ENCODE measurements around the gene TMEM132D. TPM values are rescaled to one million over a fixed set of nuclear protein-coding genes. Genes with fewer than 3 reads are reported as not detected.

Gene TMEM132D
- total RNA-seq, 1 donor from 2014 or later: 15.2 TPM

DNA sequence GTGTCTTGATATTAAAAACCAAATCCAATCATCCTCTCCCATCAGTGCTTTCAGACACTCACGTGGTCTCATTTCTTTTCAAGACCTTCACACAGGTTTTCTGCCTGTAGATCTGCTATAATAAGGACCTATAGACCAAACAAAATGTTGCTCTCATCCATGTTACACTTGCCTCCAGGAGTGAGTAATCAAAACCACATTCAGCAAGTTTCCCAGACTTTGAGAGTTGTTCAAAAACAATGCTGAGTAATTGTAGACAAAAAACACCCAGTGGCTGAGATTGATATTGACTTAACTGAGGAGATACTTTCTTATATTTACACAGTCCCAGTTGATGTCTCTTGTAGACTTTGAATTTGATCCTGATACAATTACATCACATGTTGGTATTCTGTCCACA lies 383.1 kb downstream of the TMEM132D start:
- Mint-ChIP-seq H3K4me3 (ENCODE audit: unreplicated experiment) (no peak overlapping the region), H3K36me3 (ENCODE audit: unreplicated experiment) (no peaks in the 10 kb centered on the region), H3K27me3 (ENCODE audit: unreplicated experiment) (no peaks in the 10 kb centered on the region), H3K27ac (ENCODE audit: unreplicated experiment) (peak overlapping the region; percentile 14), H3K4me1 (ENCODE audit: unreplicated experiment) (peaks cover 6% of the 10 kb centered on the region), H3K9me3 (ENCODE audit: unreplicated experiment) (peaks cover 16% of the 10 kb centered on the region)
- DNase-seq (ENCODE audit: extremely low spot score, unreplicated experiment): no peak
- TF ChIP-seq, protein P1, sequence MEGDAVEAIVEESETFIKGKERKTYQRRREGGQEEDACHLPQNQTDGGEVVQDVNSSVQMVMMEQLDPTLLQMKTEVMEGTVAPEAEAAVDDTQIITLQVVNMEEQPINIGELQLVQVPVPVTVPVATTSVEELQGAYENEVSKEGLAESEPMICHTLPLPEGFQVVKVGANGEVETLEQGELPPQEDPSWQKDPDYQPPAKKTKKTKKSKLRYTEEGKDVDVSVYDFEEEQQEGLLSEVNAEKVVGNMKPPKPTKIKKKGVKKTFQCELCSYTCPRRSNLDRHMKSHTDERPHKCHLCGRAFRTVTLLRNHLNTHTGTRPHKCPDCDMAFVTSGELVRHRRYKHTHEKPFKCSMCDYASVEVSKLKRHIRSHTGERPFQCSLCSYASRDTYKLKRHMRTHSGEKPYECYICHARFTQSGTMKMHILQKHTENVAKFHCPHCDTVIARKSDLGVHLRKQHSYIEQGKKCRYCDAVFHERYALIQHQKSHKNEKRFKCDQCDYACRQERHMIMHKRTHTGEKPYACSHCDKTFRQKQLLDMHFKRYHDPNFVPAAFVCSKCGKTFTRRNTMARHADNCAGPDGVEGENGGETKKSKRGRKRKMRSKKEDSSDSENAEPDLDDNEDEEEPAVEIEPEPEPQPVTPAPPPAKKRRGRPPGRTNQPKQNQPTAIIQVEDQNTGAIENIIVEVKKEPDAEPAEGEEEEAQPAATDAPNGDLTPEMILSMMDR (IDR thresholded peaks at IDR 0.05): no peak

DNA sequence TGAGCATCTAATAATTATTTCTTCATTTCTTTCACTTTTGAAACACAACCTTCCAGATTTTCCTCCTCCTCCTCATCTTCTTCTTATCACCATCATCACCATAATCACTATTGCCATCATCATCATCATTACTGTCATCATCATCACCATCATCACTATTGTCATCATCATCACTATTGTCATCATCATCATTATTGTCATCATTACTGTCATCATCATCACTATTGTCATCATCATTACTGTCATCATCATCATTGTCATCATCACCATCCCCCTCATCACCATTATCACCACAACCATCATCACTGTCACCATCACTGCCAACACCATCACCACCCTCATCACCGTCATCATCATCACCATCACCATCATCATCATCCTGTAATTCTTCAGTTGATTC lies 400.0 kb downstream of the TMEM132D start:
- no peaks in the 10 kb centered on the region for H3K4me1 Mint-ChIP-seq (ENCODE audit: unreplicated experiment)
- H3K9me3 Mint-ChIP-seq (ENCODE audit: unreplicated experiment): peaks cover 5% of the 10 kb centered on the region
- H3K27me3 Mint-ChIP-seq (ENCODE audit: unreplicated experiment): no peaks in the 10 kb centered on the region
- TF ChIP-seq, protein P1 (IDR thresholded peaks at IDR 0.05): no peak
- H3K27ac Mint-ChIP-seq (ENCODE audit: unreplicated experiment): no peak overlapping the region
- no peak for DNase-seq (ENCODE audit: extremely low spot score, unreplicated experiment)
- H3K4me3 Mint-ChIP-seq (ENCODE audit: unreplicated experiment): no peak overlapping the region
- H3K36me3 Mint-ChIP-seq (ENCODE audit: unreplicated experiment): no peaks in the 10 kb centered on the region

DNA sequence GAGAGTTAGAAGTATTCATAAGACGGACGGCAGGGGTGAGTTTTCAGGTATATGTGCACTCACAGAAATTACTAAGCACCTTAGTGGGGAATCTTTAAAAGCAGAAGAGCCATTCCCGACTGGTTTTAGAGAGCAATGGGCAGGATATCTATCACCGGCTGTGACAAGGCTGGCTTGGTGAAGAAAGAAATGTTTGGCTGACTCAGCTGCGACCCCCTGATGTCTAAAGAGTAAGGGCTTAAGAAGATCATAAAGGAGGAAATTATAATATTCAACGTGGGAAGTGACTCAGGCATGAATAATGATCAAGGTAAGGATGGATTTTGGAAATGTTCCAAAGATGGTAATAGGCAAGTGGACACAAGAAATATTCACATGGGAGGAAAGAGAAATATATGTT lies 407.6 kb downstream of the TMEM132D start:
- Mint-ChIP-seq H3K27ac (ENCODE audit: unreplicated experiment) (no peak overlapping the region), H3K4me3 (ENCODE audit: unreplicated experiment) (no peak overlapping the region), H3K36me3 (ENCODE audit: unreplicated experiment) (no peaks in the 10 kb centered on the region), H3K27me3 (ENCODE audit: unreplicated experiment) (no peaks in the 10 kb centered on the region), H3K9me3 (ENCODE audit: unreplicated experiment) (peaks cover 8% of the 10 kb centered on the region), H3K4me1 (ENCODE audit: unreplicated experiment) (no peaks in the 10 kb centered on the region)
- TF ChIP-seq, protein P1 (IDR thresholded peaks at IDR 0.05): no peak
- no peak for DNase-seq (ENCODE audit: extremely low spot score, unreplicated experiment)

DNA sequence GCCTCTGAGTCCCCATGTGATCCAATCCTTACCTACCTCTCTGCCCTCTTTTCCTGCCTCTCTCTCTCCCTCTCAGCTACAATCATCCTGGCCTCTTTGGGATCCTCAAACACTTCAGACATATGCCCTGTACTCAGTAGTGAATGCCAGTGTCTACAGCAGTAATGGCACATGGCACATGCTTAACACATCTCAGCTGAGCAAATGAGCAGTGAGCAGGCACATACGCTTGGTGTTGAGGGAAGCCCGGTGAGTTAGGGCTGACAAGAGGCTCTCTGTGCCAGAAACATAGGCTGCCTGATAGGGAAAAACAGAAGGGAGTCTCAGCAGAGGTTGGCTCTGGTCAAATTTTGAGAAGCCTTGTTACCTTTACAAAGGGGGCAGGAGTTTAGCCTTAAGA lies 409.1 kb downstream of the TMEM132D start:
- no peak for DNase-seq (ENCODE audit: extremely low spot score, unreplicated experiment)
- Mint-ChIP-seq H3K27me3 (ENCODE audit: unreplicated experiment) (no peaks in the 10 kb centered on the region), H3K4me3 (ENCODE audit: unreplicated experiment) (no peak overlapping the region), H3K36me3 (ENCODE audit: unreplicated experiment) (no peaks in the 10 kb centered on the region), H3K27ac (ENCODE audit: unreplicated experiment) (no peak overlapping the region), H3K4me1 (ENCODE audit: unreplicated experiment) (no peaks in the 10 kb centered on the region), H3K9me3 (ENCODE audit: unreplicated experiment) (peaks cover 8% of the 10 kb centered on the region)
- TF ChIP-seq, protein P1 (IDR thresholded peaks at IDR 0.05): no peak

DNA sequence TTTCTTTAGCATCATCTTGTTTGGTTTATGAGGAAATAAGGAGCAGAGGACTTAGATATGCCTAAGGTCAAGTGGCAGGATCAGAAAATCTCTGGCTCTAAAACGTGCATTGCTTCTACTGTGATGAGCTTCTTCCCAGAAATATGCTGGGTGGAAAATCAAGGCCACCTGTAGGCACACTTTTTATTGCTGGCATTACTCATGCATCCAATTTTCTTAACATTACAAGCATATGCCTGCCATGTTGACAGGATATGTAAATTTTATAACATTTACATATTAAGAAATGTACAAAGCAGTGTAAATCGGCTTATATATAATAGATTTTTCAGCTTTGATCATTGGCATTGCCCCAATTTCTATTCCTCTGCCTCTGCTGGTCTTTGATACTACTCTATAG lies 409.6 kb downstream of the TMEM132D start:
- no peaks in the 10 kb centered on the region for H3K4me1 Mint-ChIP-seq (ENCODE audit: unreplicated experiment)
- no peak overlapping the region for H3K27ac Mint-ChIP-seq (ENCODE audit: unreplicated experiment)
- no peak overlapping the region for H3K4me3 Mint-ChIP-seq (ENCODE audit: unreplicated experiment)
- no peaks in the 10 kb centered on the region for H3K27me3 Mint-ChIP-seq (ENCODE audit: unreplicated experiment)
- DNase-seq (ENCODE audit: extremely low spot score, unreplicated experiment): no peak
- TF ChIP-seq, protein P1 (IDR thresholded peaks at IDR 0.05): no peak
- peaks cover 8% of the 10 kb centered on the region for H3K9me3 Mint-ChIP-seq (ENCODE audit: unreplicated experiment)
- no peaks in the 10 kb centered on the region for H3K36me3 Mint-ChIP-seq (ENCODE audit: unreplicated experiment)
